ENCODE data around the gene SLC7A8. TPM values are rescaled to one million over a fixed set of nuclear protein-coding genes. Genes with fewer than 3 reads are reported as not detected.
A peak's percentile ranks its signal among the peaks of the same experiment; 100 is the strongest.

Gene SLC7A8
- total and polyA plus RNA-seq, 10 of the 15 experiments (the other 5 are each of a cell fraction or from before 2014, with no cell fraction given), result 0.06 to 0.28 (median 0.21) TPM; not detected in 7

- 69% methylated on average over 5 of the region's 5 CpGs for WGBS (ENCODE audit: insufficient coverage, insufficient replicate concordance, low lambda C conversion rate, missing lambda C conversion rate)
- Histone ChIP-seq H3K27ac (ENCODE audit: control insufficient read depth, insufficient read depth) (no peak overlapping the region), H3K27me3 (replicated peaks in 1 of 2; ENCODE audit: control insufficient read depth in 2 of 2, insufficient read depth in 2 of 2, low read length in 1 of 2) (no peaks in the 10 kb centered on the region), H4K20me1 (ENCODE audit: control insufficient read depth, insufficient read depth) (no peaks in the 10 kb centered on the region), H3K9ac (ENCODE audit: control insufficient read depth, insufficient read depth, low read length) (no peak overlapping the region), H3K4me3 (no peak overlapping the region), H2AFZ (ENCODE audit: control insufficient read depth, low read depth, low read length) (no peak overlapping the region), H3K36me3 (ENCODE audit: control insufficient read depth in 2 of 2, insufficient read depth in 2 of 2, low read length in 1 of 2) (peaks cover 25 to 60% of the 10 kb centered on the region in 2 experiments), H3K79me2 (ENCODE audit: control insufficient read depth, insufficient read depth, low read length) (no peaks in the 10 kb centered on the region), H3K4me2 (ENCODE audit: control insufficient read depth, insufficient read depth) (no peak overlapping the region), H3K4me1 (ENCODE audit: control insufficient read depth, insufficient read depth, low read length) (0 out of 2 replicates have a peak, but pooled peaks cover 1% of the 10 kb centered on the region), H3K9me3 (replicated peaks; ENCODE audit: control insufficient read depth, insufficient read depth, low read length) (no peaks in the 10 kb centered on the region)
- RAD21 ChIA-PET (ENCODE audit: unreplicated experiment), result interaction anchor here (1.1 to 3.2 kb wide), 6 partner anchors 8 to 104 kb away, joined by 3 to 19 read pairs (median 10); partner anchors contain the start of genes ACIN1 and C14orf119
- in situ Hi-C loops (cut with MboI) (no loop called here), intact Hi-C loops (cut with micrococcal nuclease; ENCODE audit: unreplicated experiment) (no loop called here)
- peak; percentile 92 for FAIRE-seq
- no TSS peak for BruUV-seq (replicated peaks)
- POLR2A ChIA-PET, result interaction anchor here (1.5 kb wide), 2 partner anchors 8 to 18 kb away, joined by 4 to 6 read pairs; partner anchors contain the start of genes ACIN1 and C14orf119
- CTCF ChIA-PET, result interaction anchor here (0.6 to 7.5 kb wide), 44 partner anchors 9 to 488 kb away, joined by 3 to 80 read pairs (median 4); partner anchors contain the start of genes ACIN1, AJUBA, C14orf119 and CDH24
- DNase-seq (ENCODE audit: low read depth, low spot score), result no peak
- SMC1A ChIA-PET (ENCODE audit: uncharacterized antibody, unreplicated experiment), result interaction anchor here (0.9 to 2.6 kb wide), 15 partner anchors 8 to 303 kb away, joined by 3 to 15 read pairs (median 4); partner anchors contain the start of genes ACIN1, C14orf119, CDH24 and PPP1R3E
- TF ChIP-seq SMC3 (IDR thresholded peaks at IDR 0.05; ENCODE audit: borderline replicate concordance, low read length) (peak; percentile 38; the same call in 1 of the 2 replicates), CTCF (IDR thresholded peaks at IDR 0.05 in 2 of 3, conservative IDR thresholded peaks at IDR 0.05 in 1 of 3; ENCODE audit: control insufficient read depth in 2 of 3, extremely low read depth in 1 of 3, insufficient read depth in 1 of 3, low read depth in 3 of 3, low read length in 3 of 3) (peak; percentile 49 to 60 (median 59)), RELA (IDR thresholded peaks at IDR 0.05; ENCODE audit: borderline replicate concordance, partially characterized antibody) (no peak), HDGF (IDR thresholded peaks at IDR 0.05) (no peak), RAD21 (IDR thresholded peaks at IDR 0.05; ENCODE audit: insufficient read depth, low read depth, low read length) (peak; percentile 48; the same call in 1 of the 2 replicates)
- peak; percentile 79 for ATAC-seq
These were observed 106.6 kb downstream of the SLC7A8 start for GRCh38 chr14:23076785-23077408.

Small RNA genes lying within 50 kb of the gene (small RNA-seq; reads per million reads assigned to genes)
- gene AL049829.1 (not detected), gene RNU6-1138P (not detected)

Other genes starting within 250 kb of the SLC7A8 start
Only the 7 nearest of the 20 such genes appear.
- 96.2 and 100 TPM in 2 replicates for gene ACIN1, start 88.5 kb downstream of the SLC7A8 start, total RNA-seq (2014; rRNA removed)
- 86.1 and 86.4 TPM in 2 replicates for gene ACIN1, start 88.5 kb downstream of the SLC7A8 start, total RNA-seq (2014; rRNA removed; fragmentation: Illumina TruSeq; extraction: Trizol)
- gene ACIN1, start 88.5 kb downstream of the SLC7A8 start, total RNA-seq (2021), result 124 and 130 TPM in 2 replicates
- gene ACIN1, start 88.5 kb downstream of the SLC7A8 start, polyA plus RNA-seq (2011; rRNA removed), result 87.5 and 112 TPM in 2 replicates
- gene ACIN1, start 88.5 kb downstream of the SLC7A8 start, polyA plus RNA-seq (2014; fragmentation: Illumina TruSeq; extraction: Trizol), result 148 and 150 TPM in 2 replicates
- gene ACIN1, start 88.5 kb downstream of the SLC7A8 start, polyA plus RNA-seq (2014; fragmentation: Nextera tagmentation; extraction: Ambion mirVana), result 1 to 10 TPM; 4.3 to 9.9 TPM
- 117 and 126 TPM in 2 replicates for gene ACIN1, start 88.5 kb downstream of the SLC7A8 start, polyA plus RNA-seq (2014; rRNA removed)
- 10 to 100 TPM; 42.3 to 44.1 TPM for gene ACIN1, start 88.5 kb downstream of the SLC7A8 start, polyA plus RNA-seq (2016; fragmentation: Nextera tagmentation; extraction: Ambion mirVana)
- gene C14orf119, start 88.2 kb downstream of the SLC7A8 start, total RNA-seq (2014; rRNA removed), result 38.8 and 43.7 TPM in 2 replicates
- gene C14orf119, start 88.2 kb downstream of the SLC7A8 start, total RNA-seq (2014; rRNA removed; fragmentation: Illumina TruSeq; extraction: Trizol), result 36.8 and 40.8 TPM in 2 replicates
- gene C14orf119, start 88.2 kb downstream of the SLC7A8 start, total RNA-seq (2021), result 35.9 and 40.4 TPM in 2 replicates
- 44.4 and 65.1 TPM in 2 replicates for gene C14orf119, start 88.2 kb downstream of the SLC7A8 start, polyA plus RNA-seq (2011; rRNA removed)
- gene C14orf119, start 88.2 kb downstream of the SLC7A8 start, polyA plus RNA-seq (2014; fragmentation: Illumina TruSeq; extraction: Trizol), result 32.3 and 44.9 TPM in 2 replicates
- 100 to 1,000 TPM; 166 to 228 TPM for gene C14orf119, start 88.2 kb downstream of the SLC7A8 start, polyA plus RNA-seq (2014; fragmentation: Nextera tagmentation; extraction: Ambion mirVana)
- 50.1 and 50.7 TPM in 2 replicates for gene C14orf119, start 88.2 kb downstream of the SLC7A8 start, polyA plus RNA-seq (2014; rRNA removed)
- 100 to 1,000 TPM; 104 to 120 TPM for gene C14orf119, start 88.2 kb downstream of the SLC7A8 start, polyA plus RNA-seq (2016; fragmentation: Nextera tagmentation; extraction: Ambion mirVana)
- not detected in 2 replicates for gene CIROP, start 78.7 kb downstream of the SLC7A8 start, total RNA-seq (2014; rRNA removed)
- gene CIROP, start 78.7 kb downstream of the SLC7A8 start, total RNA-seq (2014; rRNA removed; fragmentation: Illumina TruSeq; extraction: Trizol), result not detected in 2 replicates
- not detected in 2 replicates for gene CIROP, start 78.7 kb downstream of the SLC7A8 start, total RNA-seq (2021)
- not detected in 2 replicates for gene CIROP, start 78.7 kb downstream of the SLC7A8 start, polyA plus RNA-seq (2011; rRNA removed)
- not detected in 2 replicates for gene CIROP, start 78.7 kb downstream of the SLC7A8 start, polyA plus RNA-seq (2014; fragmentation: Illumina TruSeq; extraction: Trizol)
- gene CIROP, start 78.7 kb downstream of the SLC7A8 start, polyA plus RNA-seq (2014; fragmentation: Nextera tagmentation; extraction: Ambion mirVana), result not detected
- not detected in 2 replicates for gene CIROP, start 78.7 kb downstream of the SLC7A8 start, polyA plus RNA-seq (2014; rRNA removed)
- not detected for gene CIROP, start 78.7 kb downstream of the SLC7A8 start, polyA plus RNA-seq (2016; fragmentation: Nextera tagmentation; extraction: Ambion mirVana)
- gene CEBPE, start 64.4 kb downstream of the SLC7A8 start, total RNA-seq (2014; rRNA removed), result 0.45 TPM in 1 of 2 replicates, not detected in the other
- 0.09 TPM in 1 of 2 replicates, not detected in the other for gene CEBPE, start 64.4 kb downstream of the SLC7A8 start, total RNA-seq (2014; rRNA removed; fragmentation: Illumina TruSeq; extraction: Trizol)
- gene CEBPE, start 64.4 kb downstream of the SLC7A8 start, total RNA-seq (2021), result 0.21 TPM in 1 of 2 replicates, not detected in the other
- not detected in 2 replicates for gene CEBPE, start 64.4 kb downstream of the SLC7A8 start, polyA plus RNA-seq (2011; rRNA removed)
- not detected in 2 replicates for gene CEBPE, start 64.4 kb downstream of the SLC7A8 start, polyA plus RNA-seq (2014; fragmentation: Illumina TruSeq; extraction: Trizol)
- not detected for gene CEBPE, start 64.4 kb downstream of the SLC7A8 start, polyA plus RNA-seq (2014; fragmentation: Nextera tagmentation; extraction: Ambion mirVana)
- gene CEBPE, start 64.4 kb downstream of the SLC7A8 start, polyA plus RNA-seq (2014; rRNA removed), result 0.23 and 0.24 TPM in 2 replicates
- not detected for gene CEBPE, start 64.4 kb downstream of the SLC7A8 start, polyA plus RNA-seq (2016; fragmentation: Nextera tagmentation; extraction: Ambion mirVana)
- not detected in 2 replicates for gene RNF212B, start 54.3 kb upstream of the SLC7A8 start, total RNA-seq (2014; rRNA removed)
- gene RNF212B, start 54.3 kb upstream of the SLC7A8 start, total RNA-seq (2014; rRNA removed; fragmentation: Illumina TruSeq; extraction: Trizol), result not detected in 2 replicates
- not detected in 2 replicates for gene RNF212B, start 54.3 kb upstream of the SLC7A8 start, total RNA-seq (2021)
- gene RNF212B, start 54.3 kb upstream of the SLC7A8 start, polyA plus RNA-seq (2011; rRNA removed), result not detected in 2 replicates
- gene RNF212B, start 54.3 kb upstream of the SLC7A8 start, polyA plus RNA-seq (2014; fragmentation: Illumina TruSeq; extraction: Trizol), result not detected in 2 replicates
- not detected for gene RNF212B, start 54.3 kb upstream of the SLC7A8 start, polyA plus RNA-seq (2014; fragmentation: Nextera tagmentation; extraction: Ambion mirVana)
- gene RNF212B, start 54.3 kb upstream of the SLC7A8 start, polyA plus RNA-seq (2014; rRNA removed), result not detected in 2 replicates
- not detected for gene RNF212B, start 54.3 kb upstream of the SLC7A8 start, polyA plus RNA-seq (2016; fragmentation: Nextera tagmentation; extraction: Ambion mirVana)
- gene HOMEZ, start 102.5 kb upstream of the SLC7A8 start, total RNA-seq (2014; rRNA removed), result 14.3 and 14.7 TPM in 2 replicates
- gene HOMEZ, start 102.5 kb upstream of the SLC7A8 start, total RNA-seq (2014; rRNA removed; fragmentation: Illumina TruSeq; extraction: Trizol), result 12.7 and 13.0 TPM in 2 replicates
- 15.2 and 15.3 TPM in 2 replicates for gene HOMEZ, start 102.5 kb upstream of the SLC7A8 start, total RNA-seq (2021)
- 9.6 and 11.0 TPM in 2 replicates for gene HOMEZ, start 102.5 kb upstream of the SLC7A8 start, polyA plus RNA-seq (2011; rRNA removed)
- 17.8 and 19.3 TPM in 2 replicates for gene HOMEZ, start 102.5 kb upstream of the SLC7A8 start, polyA plus RNA-seq (2014; fragmentation: Illumina TruSeq; extraction: Trizol)
- 1 to 10 TPM; 2.6 to 3.6 TPM for gene HOMEZ, start 102.5 kb upstream of the SLC7A8 start, polyA plus RNA-seq (2014; fragmentation: Nextera tagmentation; extraction: Ambion mirVana)
- gene HOMEZ, start 102.5 kb upstream of the SLC7A8 start, polyA plus RNA-seq (2014; rRNA removed), result 11.2 and 12.9 TPM in 2 replicates
- 10 to 100 TPM; 13.3 to 16.2 TPM for gene HOMEZ, start 102.5 kb upstream of the SLC7A8 start, polyA plus RNA-seq (2016; fragmentation: Nextera tagmentation; extraction: Ambion mirVana)
- gene PPP1R3E, start 119.2 kb upstream of the SLC7A8 start, total RNA-seq (2014; rRNA removed), result 6.3 and 6.6 TPM in 2 replicates
- 7.6 and 9.7 TPM in 2 replicates for gene PPP1R3E, start 119.2 kb upstream of the SLC7A8 start, total RNA-seq (2014; rRNA removed; fragmentation: Illumina TruSeq; extraction: Trizol)
- 8.6 and 11.7 TPM in 2 replicates for gene PPP1R3E, start 119.2 kb upstream of the SLC7A8 start, total RNA-seq (2021)
- 26.4 and 32.7 TPM in 2 replicates for gene PPP1R3E, start 119.2 kb upstream of the SLC7A8 start, polyA plus RNA-seq (2011; rRNA removed)
- gene PPP1R3E, start 119.2 kb upstream of the SLC7A8 start, polyA plus RNA-seq (2014; fragmentation: Illumina TruSeq; extraction: Trizol), result 13.7 and 18.7 TPM in 2 replicates
- gene PPP1R3E, start 119.2 kb upstream of the SLC7A8 start, polyA plus RNA-seq (2014; fragmentation: Nextera tagmentation; extraction: Ambion mirVana), result 1 to 10 TPM; 4.7 to 4.8 TPM
- 9.3 and 13.7 TPM in 2 replicates for gene PPP1R3E, start 119.2 kb upstream of the SLC7A8 start, polyA plus RNA-seq (2014; rRNA removed)
- gene PPP1R3E, start 119.2 kb upstream of the SLC7A8 start, polyA plus RNA-seq (2016; fragmentation: Nextera tagmentation; extraction: Ambion mirVana), result 1 to 10 TPM; 4.6 to 6.1 TPM

Measured in GM12878 (cell line).